ENCODE data around the gene SMIM14.
"Not testable (repeated sequence)": the region's sequence is repeated elsewhere in the genome, so short reads cannot be mapped to it uniquely, and the experiment has no call there.

The SMIM14 gene

GRCh38 chr4:39530682-39531081 is 108.0 kb downstream of the SMIM14 start:
- no peak for DNase-seq (ENCODE audit: low read depth in 2 of 2)

- DNase-seq (ENCODE audit: low read depth in 2 of 2), result no peak
These were observed 109.1 kb downstream of the SMIM14 start for GRCh38 chr4:39529534-39529933.

- peak in 1 of 2 donors; percentile 1 for DNase-seq (ENCODE audit: low read depth in 2 of 2)
These were observed 110.6 kb downstream of the SMIM14 start for GRCh38 chr4:39528061-39528465.

- peak; percentile 79 to 86 for DNase-seq (ENCODE audit: low read depth in 2 of 2)
These were observed 111.2 kb downstream of the SMIM14 start, which contains the start of gene UGDH for GRCh38 chr4:39527296-39528060. TSS of gene UGDH (minus strand) at chr4:39527439. CDS start at chr4:39521512, 5,927 bp downstream.

GRCh38 chr4:39526765-39527295 is 111.8 kb downstream of the SMIM14 start:
- peak in 1 of 2 donors; percentile 4 for DNase-seq (ENCODE audit: low read depth in 2 of 2)

- no peak for DNase-seq (ENCODE audit: low read depth in 2 of 2)
These were observed 112.6 kb downstream of the SMIM14 start for GRCh38 chr4:39525822-39526690.

GRCh38 chr4:39524161-39524957 is 114.3 kb downstream of the SMIM14 start:
- no peak for DNase-seq (ENCODE audit: low read depth in 2 of 2)

- no peak for DNase-seq (ENCODE audit: low read depth in 2 of 2)
These were observed 116.6 kb downstream of the SMIM14 start for GRCh38 chr4:39522068-39522467.

GRCh38 chr4:39521253-39521919 is 117.3 kb downstream of the SMIM14 start:
- no peak for DNase-seq (ENCODE audit: low read depth in 2 of 2)

GRCh38 chr4:39518484-39518883 is 120.2 kb downstream of the SMIM14 start:
- DNase-seq (ENCODE audit: low read depth in 2 of 2), result no peak

GRCh38 chr4:39516407-39516966 is 122.2 kb downstream of the SMIM14 start:
- DNase-seq (ENCODE audit: low read depth in 2 of 2), result no peak

GRCh38 chr4:39515669-39516401 is 122.8 kb downstream of the SMIM14 start:
- not testable (repeated sequence) for DNase-seq (ENCODE audit: low read depth in 2 of 2)

GRCh38 chr4:39514888-39515401 is 123.7 kb downstream of the SMIM14 start:
- DNase-seq (ENCODE audit: low read depth in 2 of 2), result no peak

GRCh38 chr4:39514266-39514665 is 124.4 kb downstream of the SMIM14 start:
- not testable (repeated sequence) for DNase-seq (ENCODE audit: low read depth in 2 of 2)

GRCh38 chr4:39510348-39510929 is 128.2 kb downstream of the SMIM14 start:
- no peak for DNase-seq (ENCODE audit: low read depth in 2 of 2)

- DNase-seq (ENCODE audit: low read depth in 2 of 2), result no peak
These were observed 133.1 kb downstream of the SMIM14 start for GRCh38 chr4:39505581-39505980.

- no peak for DNase-seq (ENCODE audit: low read depth in 2 of 2)
These were observed 134.1 kb downstream of the SMIM14 start for GRCh38 chr4:39504538-39504937.

GRCh38 chr4:39502664-39503035 is 136.0 kb downstream of the SMIM14 start:
- DNase-seq (ENCODE audit: low read depth in 2 of 2), result not testable (repeated sequence)

- no peak for DNase-seq (ENCODE audit: low read depth in 2 of 2)
These were observed 136.5 kb downstream of the SMIM14 start for GRCh38 chr4:39502019-39502663.

Measured in stimulated activated CD8-positive, alpha-beta memory T cell treated with anti-CD3 and anti-CD28 coated beads, Interleukin-15, amount 100 ng/mL, for 4 hours (primary cell).